D721Med (cell line): Measurements from ENCODE around the gene EXOSC7.

Source experiments
- DNase-seq: peaks from one replicate; pipeline ENCODE4 v3.0.0; 2011; ENCODE audit warnings: low spot score; ENCODE audit not compliant: insufficient read length
- FAIRE-seq: peaks from 2 replicates; lab custom pipeline; 2011; peaks lifted over from hg19 to GRCh38; lab: Jason Lieb, UNC
- TF ChIP-seq, protein P1 (sequence below): IDR thresholded peaks from 2 replicates; pipeline ENCODE4 v1.5.1; 2012; ENCODE audit warnings: mild to moderate bottlenecking, control low read depth; ENCODE audit not compliant: insufficient read depth; ENCODE audit errors: missing control alignments

EXOSC7 gene

GRCh38 chr3:45054196-45054857, 78.3 kb downstream of the EXOSC7 start:
- TF ChIP-seq, protein P1, sequence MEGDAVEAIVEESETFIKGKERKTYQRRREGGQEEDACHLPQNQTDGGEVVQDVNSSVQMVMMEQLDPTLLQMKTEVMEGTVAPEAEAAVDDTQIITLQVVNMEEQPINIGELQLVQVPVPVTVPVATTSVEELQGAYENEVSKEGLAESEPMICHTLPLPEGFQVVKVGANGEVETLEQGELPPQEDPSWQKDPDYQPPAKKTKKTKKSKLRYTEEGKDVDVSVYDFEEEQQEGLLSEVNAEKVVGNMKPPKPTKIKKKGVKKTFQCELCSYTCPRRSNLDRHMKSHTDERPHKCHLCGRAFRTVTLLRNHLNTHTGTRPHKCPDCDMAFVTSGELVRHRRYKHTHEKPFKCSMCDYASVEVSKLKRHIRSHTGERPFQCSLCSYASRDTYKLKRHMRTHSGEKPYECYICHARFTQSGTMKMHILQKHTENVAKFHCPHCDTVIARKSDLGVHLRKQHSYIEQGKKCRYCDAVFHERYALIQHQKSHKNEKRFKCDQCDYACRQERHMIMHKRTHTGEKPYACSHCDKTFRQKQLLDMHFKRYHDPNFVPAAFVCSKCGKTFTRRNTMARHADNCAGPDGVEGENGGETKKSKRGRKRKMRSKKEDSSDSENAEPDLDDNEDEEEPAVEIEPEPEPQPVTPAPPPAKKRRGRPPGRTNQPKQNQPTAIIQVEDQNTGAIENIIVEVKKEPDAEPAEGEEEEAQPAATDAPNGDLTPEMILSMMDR, result no peak
- DNase-seq (no peak), FAIRE-seq (no peak)

DNA sequence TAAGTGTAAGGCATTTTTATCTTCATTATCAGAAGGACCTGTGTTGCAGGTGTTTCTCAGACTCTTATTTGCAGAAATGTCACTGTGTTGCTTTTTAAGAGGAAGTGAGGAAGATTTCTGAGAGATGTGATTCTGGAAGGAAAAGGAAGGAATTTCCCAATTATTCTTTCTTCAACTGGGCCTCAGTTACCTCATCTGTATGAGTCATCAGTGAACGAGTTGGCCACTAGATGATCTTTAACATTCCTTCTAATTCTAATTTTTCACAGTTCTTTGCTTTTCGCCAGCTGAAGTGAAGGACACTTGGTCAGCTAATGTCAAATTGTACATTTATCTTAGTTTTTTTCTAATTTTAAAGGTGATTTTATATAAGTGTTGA, 79.0 kb downstream of the EXOSC7 start:
- no peak for DNase-seq
- TF ChIP-seq, protein P1, result no peak
- FAIRE-seq, result no peak

DNA sequence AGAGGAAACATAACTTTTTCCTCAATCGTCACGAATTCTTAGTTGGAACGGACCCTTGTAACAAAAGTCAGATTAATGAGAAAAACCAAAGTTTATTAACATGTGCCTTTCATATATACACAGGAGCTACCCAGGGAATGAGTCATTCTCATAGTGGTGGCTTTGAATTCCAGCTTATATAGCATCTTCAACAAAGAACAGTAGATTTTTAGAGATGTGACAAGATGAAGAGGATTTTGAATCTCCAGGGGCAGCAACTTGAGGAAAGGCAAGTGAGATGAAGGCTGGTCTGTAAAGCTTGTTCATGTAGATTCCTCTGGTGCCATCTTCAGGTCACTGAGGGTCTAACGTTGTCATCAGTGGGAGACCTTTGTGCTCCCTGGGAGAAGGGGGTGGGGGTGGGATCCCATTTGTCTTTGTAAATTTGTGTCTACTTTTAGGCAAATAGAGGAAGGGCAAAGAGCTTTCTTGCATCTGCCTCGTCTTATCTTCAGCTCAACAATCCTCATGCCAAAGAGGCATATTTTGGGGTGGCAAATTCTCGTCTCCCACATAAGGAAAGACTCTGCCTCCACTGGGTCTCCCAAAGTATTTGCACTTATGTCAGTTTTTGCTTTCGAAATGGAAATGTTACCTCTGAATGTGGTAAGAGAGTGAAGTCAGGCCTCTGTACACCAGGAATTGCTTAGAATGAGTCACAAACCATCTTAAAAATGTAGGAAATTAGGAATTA, 79.5 kb downstream of the EXOSC7 start:
- FAIRE-seq (no peak), DNase-seq (no peak)
- TF ChIP-seq, protein P1, result peak; percentile 38

GRCh38 chr3:45056608-45057301, 80.7 kb downstream of the EXOSC7 start:
- FAIRE-seq (no peak), DNase-seq (no peak)
- TF ChIP-seq, protein P1, result no peak

DNA sequence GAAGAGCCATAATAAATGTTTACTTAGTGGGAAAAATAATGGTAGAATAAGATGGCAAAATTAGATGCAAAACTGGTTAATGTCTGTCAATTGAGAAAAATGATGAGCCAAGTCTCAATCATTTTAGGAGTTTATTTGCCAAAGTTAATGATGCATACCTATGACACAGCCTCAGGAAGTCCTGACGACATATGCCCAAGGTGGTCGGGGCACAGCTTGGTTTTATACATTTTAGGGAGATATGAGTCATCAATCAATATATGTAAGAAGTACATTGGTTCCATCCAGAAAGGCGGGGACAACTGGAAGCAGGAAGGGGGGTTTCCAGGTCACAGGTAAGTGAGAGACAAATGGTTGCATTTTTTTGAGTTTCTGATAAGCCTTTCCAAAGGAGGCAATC, 81.5 kb downstream of the EXOSC7 start:
- DNase-seq (no peak), FAIRE-seq (no peak)
- TF ChIP-seq, protein P1, result no peak

DNA sequence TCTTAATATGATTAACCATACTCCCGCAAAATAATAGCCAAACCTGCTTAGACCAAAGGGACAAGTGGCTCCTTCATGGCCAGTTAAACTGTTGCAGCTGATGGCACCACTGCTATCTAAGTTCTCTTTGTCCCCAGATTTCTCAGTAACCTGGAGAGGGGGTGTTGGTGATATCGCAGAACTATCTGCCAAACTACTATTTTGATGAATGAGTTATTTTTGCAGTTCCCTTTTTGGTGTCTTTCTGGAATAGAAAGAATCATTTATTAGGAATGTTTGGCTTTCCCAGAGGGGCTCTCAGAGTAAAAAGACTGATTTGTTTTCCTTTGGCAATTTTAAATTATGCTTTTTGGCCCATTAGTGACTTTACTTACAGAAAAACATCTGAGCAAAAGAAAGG, 83.1 kb downstream of the EXOSC7 start:
- FAIRE-seq (no peak), DNase-seq (no peak)
- TF ChIP-seq, protein P1, result no peak
